ENCODE measurements around the gene CHRNE. TPM values are rescaled to one million over a fixed set of nuclear protein-coding genes. Genes with fewer than 3 reads are reported as not detected.

Gene CHRNE
- total and polyA plus RNA-seq, 2 of the 13 experiments (the other 11 are each of a cell fraction or from before 2014, with no cell fraction given) = 0.53 to 0.59 TPM

DNA sequence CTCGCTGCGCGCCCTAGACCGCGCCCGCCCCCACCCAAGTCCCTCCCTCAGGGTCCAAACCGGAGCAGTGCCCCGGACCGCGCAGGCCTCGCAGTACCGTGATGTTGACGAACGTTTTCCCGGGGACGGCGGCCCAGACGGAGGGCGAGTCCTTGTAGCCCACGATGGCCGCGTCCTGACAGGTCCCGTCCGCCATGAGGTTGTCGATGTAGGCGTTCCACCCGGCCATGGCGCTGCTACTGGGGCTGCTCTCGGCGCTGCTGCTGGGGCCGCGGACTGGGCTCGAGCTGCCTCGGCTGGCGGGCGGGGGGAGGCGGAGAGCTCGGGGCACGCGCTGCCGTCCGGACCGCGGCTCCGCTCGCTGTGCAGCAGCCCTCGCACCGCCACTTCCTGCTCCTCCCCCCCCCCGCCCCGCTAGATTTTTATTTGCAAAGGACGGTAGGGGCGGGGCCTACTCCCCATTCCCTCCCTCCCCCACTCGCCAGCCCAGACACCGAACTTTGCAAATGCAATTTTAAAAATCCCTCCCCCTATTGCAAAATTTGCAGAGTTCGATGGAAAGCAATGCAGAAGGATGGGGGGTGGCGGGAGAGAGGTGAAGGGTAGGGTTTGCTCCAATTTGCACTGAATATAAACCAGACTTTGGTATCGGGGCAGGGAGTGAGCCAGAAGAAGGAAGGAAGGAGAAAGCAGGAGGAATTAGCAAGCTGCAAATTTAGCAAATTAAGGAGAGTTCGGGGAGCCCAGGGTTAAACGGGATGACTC lies 45.5 kb upstream of the CHRNE start, which contains the start of gene PFN1 (continued):
- TF ChIP-seq ZBTB44 (CRISPR knock-in tag; IDR thresholded peaks at IDR 0.05) (no peak), PATZ1 (CRISPR knock-in tag; IDR thresholded peaks at IDR 0.05) (peak; percentile 49), TAF1 (CRISPR knock-in tag; IDR thresholded peaks at IDR 0.05) (peak; percentile 81), ATAD3A (CRISPR knock-in tag; IDR thresholded peaks at IDR 0.05) (no peak), YEATS4 (CRISPR knock-in tag; IDR thresholded peaks at IDR 0.05; ENCODE audit: borderline replicate concordance) (no peak; the same call in 1 of the 2 replicates), NR1H2 (CRISPR knock-in tag; IDR thresholded peaks at IDR 0.05; ENCODE audit: borderline replicate concordance, low read depth) (peak; percentile 58; the same call in 1 of the 2 replicates), CSRNP2 (CRISPR knock-in tag; conservative IDR thresholded peaks at IDR 0.05; ENCODE audit: low read depth) (0 out of 2 replicates have a peak, but pooled peaks have one; percentile 39), IRX3 (CRISPR knock-in tag; IDR thresholded peaks at IDR 0.05; ENCODE audit: borderline replicate concordance, low read depth) (no peak; the same call in 1 of the 2 replicates), SMYD3 (CRISPR knock-in tag; IDR thresholded peaks at IDR 0.05) (no peak; the same call in 1 of the 2 replicates), MXD4 (CRISPR knock-in tag; IDR thresholded peaks at IDR 0.05) (peak; percentile 85; the same call in 1 of the 2 replicates), MAF1 (CRISPR knock-in tag; IDR thresholded peaks at IDR 0.05; ENCODE audit: borderline replicate concordance) (0 out of 2 replicates have a peak, but pooled peaks have one; percentile 37), REL (CRISPR knock-in tag; conservative IDR thresholded peaks at IDR 0.05) (peak; percentile 94), JUND (CRISPR knock-in tag; IDR thresholded peaks at IDR 0.05) (no peak), ZNF224 (CRISPR knock-in tag; IDR thresholded peaks at IDR 0.05) (0 out of 2 replicates have a peak, but pooled peaks have one; percentile 57), MEIS2 (CRISPR knock-in tag; IDR thresholded peaks at IDR 0.05) (peak; percentile 91)
- TF ChIP-seq, protein P1, sequence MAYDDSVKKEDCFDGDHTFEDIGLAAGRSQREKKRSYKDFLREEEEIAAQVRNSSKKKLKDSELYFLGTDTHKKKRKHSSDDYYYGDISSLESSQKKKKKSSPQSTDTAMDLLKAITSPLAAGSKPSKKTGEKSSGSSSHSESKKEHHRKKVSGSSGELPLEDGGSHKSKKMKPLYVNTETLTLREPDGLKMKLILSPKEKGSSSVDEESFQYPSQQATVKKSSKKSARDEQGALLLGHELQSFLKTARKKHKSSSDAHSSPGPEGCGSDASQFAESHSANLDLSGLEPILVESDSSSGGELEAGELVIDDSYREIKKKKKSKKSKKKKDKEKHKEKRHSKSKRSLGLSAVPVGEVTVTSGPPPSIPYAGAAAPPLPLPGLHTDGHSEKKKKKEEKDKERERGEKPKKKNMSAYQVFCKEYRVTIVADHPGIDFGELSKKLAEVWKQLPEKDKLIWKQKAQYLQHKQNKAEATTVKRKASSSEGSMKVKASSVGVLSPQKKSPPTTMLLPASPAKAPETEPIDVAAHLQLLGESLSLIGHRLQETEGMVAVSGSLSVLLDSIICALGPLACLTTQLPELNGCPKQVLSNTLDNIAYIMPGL (CRISPR knock-in tag; IDR thresholded peaks at IDR 0.05; ENCODE audit: borderline replicate concordance in 1 of 2, low read depth in 1 of 2) = 0 out of 4 replicates have a peak, but pooled peaks of 1 of the 2 experiments have one; percentile 30
- TF ChIP-seq, protein P2, sequence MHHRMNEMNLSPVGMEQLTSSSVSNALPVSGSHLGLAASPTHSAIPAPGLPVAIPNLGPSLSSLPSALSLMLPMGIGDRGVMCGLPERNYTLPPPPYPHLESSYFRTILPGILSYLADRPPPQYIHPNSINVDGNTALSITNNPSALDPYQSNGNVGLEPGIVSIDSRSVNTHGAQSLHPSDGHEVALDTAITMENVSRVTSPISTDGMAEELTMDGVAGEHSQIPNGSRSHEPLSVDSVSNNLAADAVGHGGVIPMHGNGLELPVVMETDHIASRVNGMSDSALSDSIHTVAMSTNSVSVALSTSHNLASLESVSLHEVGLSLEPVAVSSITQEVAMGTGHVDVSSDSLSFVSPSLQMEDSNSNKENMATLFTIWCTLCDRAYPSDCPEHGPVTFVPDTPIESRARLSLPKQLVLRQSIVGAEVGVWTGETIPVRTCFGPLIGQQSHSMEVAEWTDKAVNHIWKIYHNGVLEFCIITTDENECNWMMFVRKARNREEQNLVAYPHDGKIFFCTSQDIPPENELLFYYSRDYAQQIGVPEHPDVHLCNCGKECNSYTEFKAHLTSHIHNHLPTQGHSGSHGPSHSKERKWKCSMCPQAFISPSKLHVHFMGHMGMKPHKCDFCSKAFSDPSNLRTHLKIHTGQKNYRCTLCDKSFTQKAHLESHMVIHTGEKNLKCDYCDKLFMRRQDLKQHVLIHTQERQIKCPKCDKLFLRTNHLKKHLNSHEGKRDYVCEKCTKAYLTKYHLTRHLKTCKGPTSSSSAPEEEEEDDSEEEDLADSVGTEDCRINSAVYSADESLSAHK (CRISPR knock-in tag; IDR thresholded peaks at IDR 0.05; ENCODE audit: borderline replicate concordance) = 0 out of 2 replicates have a peak, but pooled peaks have one; percentile 30
